ENCODE measurements around the gene ARSJ.

Gene ARSJ

GRCh38 chr4:113978105-113978504 lies 1.3 kb downstream of the ARSJ start:
- no peak for DNase-seq (ENCODE audit: extremely low spot score)
- no peak for TF ChIP-seq CTCF (IDR thresholded peaks at IDR 0.05; ENCODE audit: control extremely low read depth, extremely low read depth, low read depth, missing control alignments)
- CTCF ChIA-PET, result no interaction called here
- POLR2A ChIA-PET, result no interaction called here

GRCh38 chr4:113977526-113977855 lies 2.0 kb downstream of the ARSJ start:
- ChIA-PET CTCF (no interaction called here), POLR2A (no interaction called here)
- TF ChIP-seq CTCF (IDR thresholded peaks at IDR 0.05; ENCODE audit: control extremely low read depth, extremely low read depth, low read depth, missing control alignments), result no peak

GRCh38 chr4:113976741-113977525 lies 2.5 kb downstream of the ARSJ start:
- TF ChIP-seq CTCF (IDR thresholded peaks at IDR 0.05; ENCODE audit: control extremely low read depth, extremely low read depth, low read depth, missing control alignments), result no peak
- ChIA-PET CTCF (no interaction called here), POLR2A (no interaction called here)
- DNase-seq (ENCODE audit: extremely low spot score), result no peak

More at GRCh38 chr4:113977526-113977855, 2.0 kb downstream of the ARSJ start:
- no peak for DNase-seq (ENCODE audit: extremely low spot score)

- POLR2A ChIA-PET, result no interaction called here
- CTCF ChIA-PET, result no interaction called here
- no peak for DNase-seq (ENCODE audit: extremely low spot score)
- no peak for TF ChIP-seq CTCF (IDR thresholded peaks at IDR 0.05; ENCODE audit: control extremely low read depth, extremely low read depth, low read depth, missing control alignments)
These were observed 3.9 kb downstream of the ARSJ start for GRCh38 chr4:113975578-113975977.

- ChIA-PET POLR2A (no interaction called here), CTCF (no interaction called here)
- no peak for TF ChIP-seq CTCF (IDR thresholded peaks at IDR 0.05; ENCODE audit: control extremely low read depth, extremely low read depth, low read depth, missing control alignments)
- DNase-seq (ENCODE audit: extremely low spot score), result no peak
These were observed 5.0 kb downstream of the ARSJ start for GRCh38 chr4:113974467-113974866.

- CTCF ChIA-PET, result no interaction called here
- POLR2A ChIA-PET, result no interaction called here
- no peak for TF ChIP-seq CTCF (IDR thresholded peaks at IDR 0.05; ENCODE audit: control extremely low read depth, extremely low read depth, low read depth, missing control alignments)
- DNase-seq (ENCODE audit: extremely low spot score), result no peak
These were observed 6.1 kb downstream of the ARSJ start for GRCh38 chr4:113973345-113973744.
